Measurements from ENCODE around the gene ADAM22.

ADAM22 gene

DNA sequence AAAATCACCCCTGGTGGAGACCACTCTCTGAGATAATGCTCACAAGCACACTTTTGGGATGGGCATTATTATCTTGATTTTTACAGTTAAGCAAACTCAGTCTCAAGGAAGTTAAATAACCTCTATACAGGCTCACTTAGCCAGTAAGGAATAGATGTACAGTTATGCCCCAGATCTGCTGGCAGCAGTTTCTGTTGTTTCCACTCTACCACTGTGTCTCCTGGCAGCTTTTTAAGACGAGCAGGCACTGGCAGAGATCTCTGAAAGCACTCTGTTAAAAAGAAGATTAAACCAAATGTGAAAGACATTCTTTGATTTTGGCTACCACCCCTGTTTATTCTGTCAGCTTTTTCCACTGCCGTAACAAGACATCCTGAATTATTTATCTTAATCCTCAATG is 212.6 kb downstream of the ADAM22 start:
- TF ChIP-seq, protein P1, sequence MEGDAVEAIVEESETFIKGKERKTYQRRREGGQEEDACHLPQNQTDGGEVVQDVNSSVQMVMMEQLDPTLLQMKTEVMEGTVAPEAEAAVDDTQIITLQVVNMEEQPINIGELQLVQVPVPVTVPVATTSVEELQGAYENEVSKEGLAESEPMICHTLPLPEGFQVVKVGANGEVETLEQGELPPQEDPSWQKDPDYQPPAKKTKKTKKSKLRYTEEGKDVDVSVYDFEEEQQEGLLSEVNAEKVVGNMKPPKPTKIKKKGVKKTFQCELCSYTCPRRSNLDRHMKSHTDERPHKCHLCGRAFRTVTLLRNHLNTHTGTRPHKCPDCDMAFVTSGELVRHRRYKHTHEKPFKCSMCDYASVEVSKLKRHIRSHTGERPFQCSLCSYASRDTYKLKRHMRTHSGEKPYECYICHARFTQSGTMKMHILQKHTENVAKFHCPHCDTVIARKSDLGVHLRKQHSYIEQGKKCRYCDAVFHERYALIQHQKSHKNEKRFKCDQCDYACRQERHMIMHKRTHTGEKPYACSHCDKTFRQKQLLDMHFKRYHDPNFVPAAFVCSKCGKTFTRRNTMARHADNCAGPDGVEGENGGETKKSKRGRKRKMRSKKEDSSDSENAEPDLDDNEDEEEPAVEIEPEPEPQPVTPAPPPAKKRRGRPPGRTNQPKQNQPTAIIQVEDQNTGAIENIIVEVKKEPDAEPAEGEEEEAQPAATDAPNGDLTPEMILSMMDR (IDR thresholded peaks at IDR 0.05), result no peak
- TF ChIP-seq ZFX (IDR thresholded peaks at IDR 0.05; ENCODE audit: borderline replicate concordance), result no peak
- no peak overlapping the region for H3K27ac ChIP-seq

DNA sequence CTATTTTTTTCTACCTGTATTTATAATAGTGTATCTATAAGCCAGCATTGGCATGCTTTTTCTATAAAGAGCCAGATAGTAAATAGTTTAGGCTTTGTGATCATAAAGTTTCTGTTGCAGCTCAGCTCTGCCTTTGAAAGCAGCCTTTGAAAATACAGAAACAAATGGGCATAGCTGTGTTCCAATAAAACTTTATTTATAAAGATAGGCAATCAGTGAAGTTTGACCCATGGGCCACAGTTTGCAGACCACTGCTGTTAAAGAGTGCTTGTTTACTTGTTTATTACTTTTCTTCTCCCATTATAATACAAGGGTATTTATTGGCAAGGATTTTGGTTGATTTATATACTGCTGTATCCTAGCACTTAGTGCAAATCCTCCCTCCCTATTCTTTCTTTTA is 213.3 kb downstream of the ADAM22 start:
- no peak for TF ChIP-seq ZFX (IDR thresholded peaks at IDR 0.05; ENCODE audit: borderline replicate concordance)
- TF ChIP-seq, protein P1 (IDR thresholded peaks at IDR 0.05), result no peak
- H3K27ac ChIP-seq, result no peak overlapping the region

DNA sequence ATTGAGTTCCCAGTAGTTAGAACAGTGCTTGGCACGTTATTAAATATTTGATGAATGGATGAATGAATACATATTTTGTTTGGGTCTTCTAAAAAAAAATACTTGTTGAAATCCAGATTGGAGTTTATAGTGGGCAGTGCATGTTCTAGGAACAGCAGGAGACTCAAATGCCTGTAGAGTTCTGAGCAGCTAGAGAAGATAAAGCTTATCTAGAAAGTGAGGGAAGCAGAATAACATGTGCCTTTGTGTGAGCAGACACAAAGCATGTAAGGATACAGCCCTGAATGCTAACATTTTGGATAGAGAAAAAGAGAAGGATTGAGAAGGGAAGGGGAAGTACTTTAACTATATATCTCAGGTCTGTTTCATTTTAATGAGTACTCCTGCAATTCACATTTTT is 213.9 kb downstream of the ADAM22 start:
- H3K27ac ChIP-seq, result no peak overlapping the region
- TF ChIP-seq ZFX (IDR thresholded peaks at IDR 0.05; ENCODE audit: borderline replicate concordance), result no peak
- TF ChIP-seq, protein P1 (IDR thresholded peaks at IDR 0.05), result no peak

DNA sequence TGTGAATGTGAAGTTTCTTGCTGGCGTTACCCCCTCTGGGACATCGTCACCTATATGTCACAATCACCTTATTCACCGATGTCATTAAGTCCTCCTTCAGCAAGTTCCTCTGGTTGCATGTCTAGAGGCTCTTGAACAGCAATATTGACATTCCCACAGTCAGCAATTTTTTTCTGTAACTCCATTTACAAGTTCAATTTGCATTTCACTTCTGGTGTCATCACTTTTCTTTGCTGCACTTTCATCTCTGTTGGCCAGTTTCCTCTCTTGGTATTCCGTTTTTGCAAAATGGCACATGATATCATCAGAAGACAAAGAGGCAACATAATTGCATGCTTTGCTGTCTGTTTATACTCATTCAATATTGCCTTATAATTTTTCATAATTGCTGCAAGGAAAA is 216.0 kb downstream of the ADAM22 start:
- no peak overlapping the region for H3K27ac ChIP-seq
- TF ChIP-seq, protein P1 (IDR thresholded peaks at IDR 0.05), result no peak
- TF ChIP-seq ZFX (IDR thresholded peaks at IDR 0.05; ENCODE audit: borderline replicate concordance), result no peak

DNA sequence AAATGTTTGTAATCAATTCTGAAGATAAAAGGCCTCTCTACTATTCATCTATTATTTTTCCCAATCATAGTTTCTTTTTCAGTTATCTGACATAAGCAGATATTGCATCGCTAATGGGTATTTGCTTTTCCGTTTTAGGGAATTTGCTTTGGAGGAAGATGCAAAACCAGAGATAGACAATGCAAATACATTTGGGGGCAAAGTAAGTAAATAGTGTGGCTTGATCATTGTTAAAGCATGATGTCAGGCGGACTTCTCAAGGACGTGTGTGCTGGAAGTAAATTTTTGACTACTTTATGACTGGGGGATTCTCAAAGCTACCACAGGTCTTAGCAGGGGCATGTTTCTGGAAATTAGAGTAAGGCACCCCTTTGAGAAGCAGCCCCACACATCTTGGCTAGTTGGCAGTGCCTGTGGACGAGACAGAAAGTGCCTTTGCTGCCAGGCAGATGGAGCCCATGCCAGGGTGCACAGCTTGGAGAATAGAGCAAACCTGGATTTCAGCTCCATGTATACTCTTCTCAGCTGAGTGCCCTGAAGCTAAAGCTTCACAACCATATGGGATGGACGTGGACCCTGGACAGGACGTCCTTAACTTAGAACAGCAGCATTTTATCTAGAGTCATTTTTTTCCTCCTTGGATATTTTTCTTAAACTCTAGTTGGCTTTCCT is 217.2 kb downstream of the ADAM22 start:
- no peak overlapping the region for H3K27ac ChIP-seq
- TF ChIP-seq ZFX (IDR thresholded peaks at IDR 0.05; ENCODE audit: borderline replicate concordance), result no peak
- TF ChIP-seq, protein P1 (IDR thresholded peaks at IDR 0.05), result no peak

DNA sequence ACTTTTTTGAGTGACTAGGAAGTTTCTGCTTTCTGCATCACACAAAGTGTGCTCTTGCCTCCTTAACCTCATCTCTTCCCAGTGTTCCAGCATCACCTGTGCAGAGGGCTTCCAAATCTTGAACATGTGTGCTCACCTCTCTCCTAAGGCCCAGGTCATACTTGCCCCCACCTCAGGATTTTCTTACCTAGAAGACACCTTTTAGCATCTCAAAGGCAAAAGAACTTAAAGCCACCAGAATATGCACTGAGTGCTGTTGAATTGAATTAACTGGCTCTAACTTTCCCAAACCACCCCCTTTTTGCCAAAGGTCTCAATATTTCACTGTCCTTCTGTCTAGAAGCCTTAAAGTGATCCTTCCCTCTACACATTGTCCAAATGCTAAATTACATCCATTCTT is 219.3 kb downstream of the ADAM22 start:
- H3K27ac ChIP-seq, result no peak overlapping the region
- no peak for TF ChIP-seq ZFX (IDR thresholded peaks at IDR 0.05; ENCODE audit: borderline replicate concordance)
- TF ChIP-seq, protein P1 (IDR thresholded peaks at IDR 0.05), result no peak

DNA sequence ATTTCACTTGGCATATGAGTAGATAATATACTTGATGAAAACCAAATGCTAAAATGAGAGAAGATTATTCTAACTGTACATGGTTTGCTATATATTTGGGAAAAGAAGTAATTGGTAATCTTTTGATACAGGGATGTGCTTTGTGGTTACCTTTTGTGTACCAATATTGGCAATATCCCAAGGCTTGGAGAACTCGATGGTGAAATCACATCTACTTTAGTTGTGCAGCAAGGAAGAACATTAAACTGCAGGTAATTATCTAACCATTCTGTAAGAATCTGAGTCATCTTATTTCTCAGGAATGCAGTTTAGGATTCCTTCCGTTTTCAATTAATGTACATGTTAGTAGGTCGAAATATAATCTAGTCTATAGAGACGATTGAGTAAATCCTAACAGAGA is 221.7 kb downstream of the ADAM22 start:
- no peak for TF ChIP-seq ZFX (IDR thresholded peaks at IDR 0.05; ENCODE audit: borderline replicate concordance)
- TF ChIP-seq, protein P1 (IDR thresholded peaks at IDR 0.05), result no peak
- H3K27ac ChIP-seq, result no peak overlapping the region

Measured in 22Rv1 (cell line).